DOHH2 (cell line): ENCODE measurements around the gene ALPK1.
A peak's percentile ranks its signal among the peaks of the same experiment; 100 is the strongest.

Source experiments
- H3F3A ChIP-seq: fragments of 200-600 bp; sonication (generic), shearing (Covaris generic); 2 replicates; pipeline ENCODE4 v1.6.0; 2016; ENCODE audit warnings: antibody characterized with exemption, mild to moderate bottlenecking; ENCODE audit not compliant: control insufficient read depth, insufficient read depth
- H3K27ac ChIP-seq: fragments of 200-600 bp; sonication (generic); 2 replicates; pipeline ENCODE4 v1.5.1; 2014; ENCODE audit warnings: low read depth, mild to moderate bottlenecking, low read length, moderate library complexity
- H3K27me3 ChIP-seq: fragments of 200-600 bp; sonication (generic); 2 replicates; pipeline ENCODE4 v1.6.1; 2014; ENCODE audit warnings: mild to moderate bottlenecking, low read length, mixed read lengths; ENCODE audit not compliant: control insufficient read depth
- H3K36me3 ChIP-seq: fragments of 200-600 bp; sonication (generic); 2 replicates; pipeline ENCODE4 v1.6.1; 2014; ENCODE audit warnings: mild to moderate bottlenecking, low read length, moderate library complexity, mixed read lengths; ENCODE audit not compliant: control insufficient read depth
- H3K4me1 ChIP-seq: fragments of 200-600 bp; sonication (generic); 2 replicates; pipeline ENCODE4 v1.6.1; 2014; ENCODE audit warnings: mild to moderate bottlenecking, low read length, mixed read lengths; ENCODE audit not compliant: control insufficient read depth
- H3K4me2 ChIP-seq: fragments of 200-600 bp; sonication (generic); 2 replicates; pipeline ENCODE4 v1.6.0; 2014; ENCODE audit warnings: mild to moderate bottlenecking, low read length, moderate library complexity
- H3K4me3 ChIP-seq: fragments of 200-600 bp; sonication (generic); 2 replicates; pipeline ENCODE4 v1.5.1; 2014; ENCODE audit warnings: mild to moderate bottlenecking, low read length, mixed read lengths
- H3K79me2 ChIP-seq: fragments of 200-600 bp; sonication (generic); 2 replicates; pipeline ENCODE4 v1.6.1; 2014; ENCODE audit warnings: mild to moderate bottlenecking, low read length, mixed read lengths; ENCODE audit not compliant: control insufficient read depth
- H3K9me2 ChIP-seq: fragments of 200-600 bp; sonication (generic); replicated peaks from 2 replicates; pipeline ENCODE4 v1.6.1; 2014; ENCODE audit warnings: mild to moderate bottlenecking, low read length, mixed read lengths; ENCODE audit not compliant: control insufficient read depth
- H3K9me3 ChIP-seq: fragments of 200-600 bp; sonication (generic); 2 replicates; pipeline ENCODE4 v1.6.1; 2014; ENCODE audit warnings: antibody characterized with exemption, low read length, mixed read lengths; ENCODE audit not compliant: control insufficient read depth, insufficient read depth
- H4K20me1 ChIP-seq: fragments of 200-600 bp; sonication (generic); 2 replicates; pipeline ENCODE4 v1.6.0; 2014; ENCODE audit warnings: low read depth, mild to moderate bottlenecking, antibody characterized with exemption, low read length, moderate library complexity; ENCODE audit not compliant: control insufficient read depth, insufficient read depth
- CTCF ChIP-seq: fragments of 200-600 bp; sonication (generic); IDR thresholded peaks from one replicate; pipeline ENCODE4 v1.5.1; 2014; ENCODE audit warnings: antibody characterized with exemption, mild to moderate bottlenecking, low read depth, low read length; ENCODE audit not compliant: poor library complexity, severe bottlenecking
- EZH2phosphoT487 ChIP-seq: fragments of 200-600 bp; sonication (generic); IDR thresholded peaks from 2 replicates; pipeline ENCODE4 v1.6.1; 2017; ENCODE audit warnings: borderline replicate concordance, mild to moderate bottlenecking, antibody characterized with exemption, low read length, moderate library complexity, mixed read lengths

Gene ALPK1

GRCh38 chr4:112277705-112278448 is 19.3 kb upstream of the ALPK1 start:
- Histone ChIP-seq H3K4me3 (peak overlapping the region; percentile 22; the same call in 1 of the 2 replicates), H3K36me3 (peaks cover 84% of the 10 kb centered on the region), H3K9me3 (peaks cover 13% of the 10 kb centered on the region), H3K27me3 (no peaks in the 10 kb centered on the region), H3K79me2 (peaks cover 88% of the 10 kb centered on the region), H3K27ac (peak overlapping the region; percentile 100), H3K4me2 (peak overlapping the region; percentile 87), H3K9me2 (no peaks in the 10 kb centered on the region), H3F3A (peaks cover 36% of the 10 kb centered on the region), H3K4me1 (peaks cover 59% of the 10 kb centered on the region), H4K20me1 (peaks cover 30% of the 10 kb centered on the region)
- TF ChIP-seq CTCF, result no peak
- no peak for TF ChIP-seq EZH2phosphoT487

GRCh38 chr4:112279025-112279881 is 17.9 kb upstream of the ALPK1 start:
- Histone ChIP-seq H4K20me1 (peaks cover 31% of the 10 kb centered on the region), H3K27ac (peak overlapping the region; percentile 100), H3K4me2 (peak overlapping the region; percentile 87), H3K9me3 (peaks cover 18% of the 10 kb centered on the region), H3K36me3 (peaks cover 92% of the 10 kb centered on the region), H3K4me1 (peaks cover 69% of the 10 kb centered on the region), H3F3A (peaks cover 32% of the 10 kb centered on the region), H3K9me2 (no peaks in the 10 kb centered on the region), H3K79me2 (peaks cover 97% of the 10 kb centered on the region), H3K27me3 (no peaks in the 10 kb centered on the region), H3K4me3 (peak overlapping the region; percentile 100)
- TF ChIP-seq EZH2phosphoT487, result no peak
- TF ChIP-seq CTCF, result no peak

- TF ChIP-seq EZH2phosphoT487, result no peak
- TF ChIP-seq CTCF, result no peak
- H3K79me2 ChIP-seq, result peaks cover 100% of the 10 kb centered on the region
- peak overlapping the region; percentile 87 for H3K4me2 ChIP-seq
- H3K27me3 ChIP-seq, result no peaks in the 10 kb centered on the region
- peaks cover 94% of the 10 kb centered on the region for H3K36me3 ChIP-seq
- no peaks in the 10 kb centered on the region for H3K9me2 ChIP-seq
- H3F3A ChIP-seq, result peaks cover 33% of the 10 kb centered on the region
- peak overlapping the region; percentile 100 for H3K4me3 ChIP-seq
- H3K9me3 ChIP-seq, result peaks cover 18% of the 10 kb centered on the region
- peak overlapping the region; percentile 100 for H3K27ac ChIP-seq
- peaks cover 31% of the 10 kb centered on the region for H4K20me1 ChIP-seq
- peaks cover 69% of the 10 kb centered on the region for H3K4me1 ChIP-seq
Measured at GRCh38 chr4:112279882-112280315, 17.3 kb upstream of the ALPK1 start.
